KG1 (cell line): ENCODE data around the gene RTP5.
"Not testable (repeated sequence)": the region's sequence is repeated elsewhere in the genome, so short reads cannot be mapped to it uniquely, and the experiment has no call there.

Experiments used
- DNase-seq: peaks from one replicate; lab custom pipeline; 2025; lab: John Stamatoyannopoulos, UW

Gene RTP5

DNA sequence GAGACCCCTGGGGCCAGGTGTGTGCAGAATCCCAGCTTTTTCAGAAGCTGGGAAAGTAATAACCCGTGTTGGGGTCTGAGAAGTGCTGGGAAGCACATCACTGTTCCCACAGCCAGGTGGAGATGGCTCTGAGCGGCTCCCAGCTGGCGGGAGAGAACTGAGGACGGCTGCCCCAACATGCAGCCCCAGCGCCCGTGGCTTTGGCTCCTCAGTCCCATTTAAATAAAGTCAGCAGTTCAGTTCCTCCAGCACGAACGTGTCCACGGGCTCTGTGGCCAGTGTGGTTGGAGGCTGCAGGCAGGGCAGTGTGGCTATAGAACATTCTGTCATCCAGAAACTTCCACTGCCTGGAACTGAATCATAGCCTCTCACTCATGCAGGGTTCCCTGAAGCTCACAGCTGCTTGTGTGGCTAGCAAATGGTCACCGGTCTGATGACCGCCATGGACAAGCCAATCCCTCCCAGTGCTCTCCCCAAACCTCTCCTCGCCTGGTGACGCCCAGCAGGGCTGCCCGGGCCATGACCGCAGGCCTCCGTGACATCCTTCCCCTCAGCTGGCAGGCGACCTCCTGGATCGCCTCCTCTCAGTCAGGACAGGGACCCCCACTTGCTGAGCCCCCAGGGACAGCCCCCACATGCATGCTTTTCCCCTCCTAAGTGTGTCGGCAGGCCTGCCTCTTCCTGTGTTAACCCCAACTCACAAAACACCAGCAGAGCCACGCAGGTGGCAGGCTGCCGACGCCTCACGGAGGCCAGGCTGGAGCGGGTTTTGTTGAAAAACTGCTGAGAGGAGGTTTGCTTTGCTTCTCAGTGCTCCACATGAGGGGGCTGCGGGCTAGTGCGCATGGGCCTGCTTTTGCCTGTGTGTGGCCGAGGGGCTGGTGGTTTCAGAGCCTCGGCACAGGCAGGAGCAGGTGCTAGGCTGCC, 1.3 kb downstream of the RTP5 start:
- no peak for DNase-seq

DNA sequence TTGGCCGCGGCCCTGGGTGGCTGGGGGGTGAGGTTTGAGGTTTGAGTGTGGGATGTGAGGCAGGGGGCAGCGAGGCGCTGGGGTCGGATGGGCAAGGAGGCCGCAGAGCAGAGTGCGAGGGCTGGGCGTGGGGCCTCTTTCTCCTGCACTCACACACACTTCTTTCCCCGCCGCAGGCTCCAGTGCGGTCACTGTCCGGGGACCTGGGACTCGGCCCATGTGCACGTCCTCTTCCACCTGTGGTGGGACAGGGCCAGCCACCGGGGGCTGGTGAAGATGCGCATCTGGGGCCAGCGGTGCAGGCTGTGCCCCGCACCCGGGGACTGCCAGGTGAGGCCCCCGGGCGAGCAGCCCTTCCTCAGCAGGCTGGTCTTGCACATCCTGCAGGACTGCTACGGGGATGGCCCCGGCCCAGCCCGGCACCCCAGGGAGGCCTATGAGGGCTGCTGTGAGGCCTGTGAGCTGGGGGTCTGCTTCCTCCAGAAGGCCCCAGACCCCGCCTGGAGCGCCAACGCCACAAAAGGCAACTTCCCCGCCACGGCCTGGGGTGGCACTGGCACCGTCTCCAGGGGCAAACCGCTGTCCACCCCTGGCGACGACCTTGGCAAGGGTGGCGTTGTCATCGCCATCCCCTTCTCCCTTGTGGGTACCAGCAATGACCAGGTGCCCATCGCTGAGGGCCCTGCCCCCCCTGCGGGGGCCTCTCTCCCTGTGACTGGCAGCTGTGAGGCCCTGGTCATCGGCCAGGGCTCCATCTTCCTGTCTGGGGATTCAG, 2.2 kb downstream of the RTP5 start:
- DNase-seq = no peak

DNA sequence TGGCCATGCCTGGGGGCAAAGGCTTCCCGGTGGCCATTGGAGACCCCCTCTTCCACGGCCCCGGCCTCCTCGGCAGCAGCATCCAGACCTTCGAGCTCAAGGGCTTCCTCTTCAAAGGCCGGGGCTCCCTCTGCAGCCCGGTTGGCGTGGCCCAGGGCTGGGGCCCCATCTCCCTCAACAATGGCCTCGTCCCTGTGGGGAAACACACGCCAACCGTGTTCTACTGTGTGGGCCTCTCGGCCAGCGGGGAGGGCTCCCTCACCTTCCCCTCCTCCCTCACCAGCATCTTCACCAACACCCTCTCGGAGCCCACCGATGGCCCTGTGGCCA, 2.7 kb downstream of the RTP5 start:
- DNase-seq = no peak

DNA sequence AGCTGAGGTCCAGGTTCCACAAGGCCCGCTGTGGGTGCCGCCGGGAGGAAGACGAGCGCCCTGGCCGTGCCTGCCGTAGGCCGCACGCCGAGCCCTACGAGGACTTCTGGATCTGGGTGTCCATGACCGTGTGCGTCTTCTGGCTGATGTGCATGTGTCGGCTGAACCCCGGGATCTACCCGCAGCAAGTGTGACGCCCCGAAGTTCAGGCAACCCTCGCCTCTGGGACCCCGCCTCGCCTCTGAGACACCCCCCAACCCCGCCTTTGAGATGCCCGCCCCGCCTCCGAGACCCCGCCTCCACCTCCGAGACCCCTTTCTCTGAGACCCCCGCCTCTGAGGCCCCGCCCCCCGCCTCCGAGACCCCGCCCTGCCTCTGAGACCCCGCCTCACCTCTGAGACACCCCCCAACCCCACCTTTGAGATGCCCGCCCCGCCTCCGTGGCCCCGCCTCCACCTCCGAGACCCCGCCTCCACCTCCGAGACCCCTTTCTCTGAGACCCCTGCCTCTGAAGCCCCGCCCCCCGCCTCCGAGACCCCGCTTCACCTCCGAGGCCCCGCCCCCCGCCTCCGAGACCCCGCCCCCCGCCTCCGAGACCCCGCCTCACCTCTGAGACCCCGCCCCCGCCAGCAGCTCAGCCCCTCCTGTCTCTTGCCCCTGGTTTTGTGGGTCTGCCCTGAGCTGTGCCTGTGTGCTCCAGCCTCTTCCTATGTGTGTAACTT, 3.7 kb downstream of the RTP5 start:
- no peak for DNase-seq

DNA sequence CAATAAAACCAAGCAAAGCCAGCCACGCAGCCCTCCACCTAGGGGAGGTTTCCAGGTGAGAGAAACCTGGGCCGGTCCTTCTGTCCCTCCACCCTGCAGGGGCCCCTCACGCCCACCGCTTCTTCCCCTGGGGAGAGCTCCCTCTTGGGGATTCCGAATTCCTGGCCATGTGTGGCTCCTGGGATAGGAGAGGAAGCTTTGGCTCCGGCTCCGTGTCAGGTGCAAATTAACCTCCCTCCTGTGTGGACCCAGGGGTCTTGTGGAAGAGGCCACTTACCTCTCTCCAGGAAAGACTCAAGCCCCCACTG, 4.2 kb downstream of the RTP5 start:
- no peak for DNase-seq

DNA sequence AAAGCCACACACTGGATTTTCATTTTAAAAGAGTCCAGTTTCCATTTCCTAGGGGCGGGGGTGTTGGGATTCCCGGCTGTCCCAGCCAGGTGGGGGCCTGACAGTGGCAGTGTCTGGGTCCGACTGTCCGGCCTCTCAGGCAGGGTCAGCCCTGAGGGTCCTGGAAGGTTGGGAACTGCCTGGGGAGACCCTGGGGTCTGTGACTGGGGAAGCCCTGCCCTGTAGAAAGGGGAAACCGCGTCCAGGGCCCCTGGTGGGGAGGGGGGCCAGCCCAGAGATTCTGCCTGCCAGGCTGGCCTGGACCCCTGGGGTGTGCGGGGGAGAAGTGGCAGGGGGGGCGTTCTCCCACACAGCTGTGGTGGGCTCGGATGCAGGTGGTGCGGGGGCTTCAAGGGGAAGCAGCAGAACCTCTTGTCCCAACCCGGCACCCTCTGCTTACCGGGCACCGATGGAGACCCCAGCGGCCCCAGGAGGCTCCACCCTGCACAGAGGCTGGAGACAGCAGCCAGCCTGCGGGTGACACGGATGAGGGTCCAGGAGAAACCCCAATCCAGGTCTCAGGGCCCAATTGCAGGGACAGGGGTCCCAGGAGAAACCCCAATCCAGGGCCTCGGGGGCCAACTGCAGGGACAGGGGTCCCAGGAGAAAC, 4.9 kb downstream of the RTP5 start:
- no peak for DNase-seq

DNA sequence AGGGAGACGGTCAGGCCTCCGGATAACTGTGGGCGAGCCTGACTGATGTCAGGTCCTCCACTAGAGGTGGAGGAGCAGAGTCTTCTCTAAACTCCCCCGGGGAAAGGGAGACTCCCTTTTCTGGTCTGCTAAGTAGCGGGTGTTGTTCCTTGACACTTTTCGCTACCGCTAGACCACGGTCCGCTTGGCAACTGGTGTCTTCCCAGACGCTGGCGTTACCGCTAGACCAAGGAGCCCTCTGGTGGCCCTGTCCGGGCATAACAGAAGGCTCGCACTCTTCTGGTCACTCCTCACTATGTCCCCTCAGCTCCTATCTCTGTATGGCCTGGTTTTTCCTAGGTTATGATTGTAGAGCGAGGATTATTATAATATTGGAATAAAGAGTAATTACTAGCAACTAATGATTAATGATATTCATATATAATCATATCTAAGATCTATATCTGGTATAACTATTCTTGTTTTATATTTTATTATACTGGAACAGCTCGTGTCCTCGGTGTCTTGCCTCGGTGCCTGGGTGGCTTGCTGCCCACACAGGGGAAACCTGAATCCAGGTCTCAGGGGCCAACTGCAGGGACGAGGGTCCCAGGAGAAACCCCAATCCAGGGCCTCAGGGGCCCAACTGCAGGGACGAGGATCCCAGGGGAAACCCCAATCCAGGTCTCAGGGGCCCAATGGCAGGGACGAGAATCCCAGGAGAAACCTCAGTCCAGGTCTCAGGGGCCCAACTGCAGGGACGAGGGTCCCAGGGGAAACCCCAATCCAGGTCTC, 6.4 kb downstream of the RTP5 start:
- not testable (repeated sequence) for DNase-seq

DNA sequence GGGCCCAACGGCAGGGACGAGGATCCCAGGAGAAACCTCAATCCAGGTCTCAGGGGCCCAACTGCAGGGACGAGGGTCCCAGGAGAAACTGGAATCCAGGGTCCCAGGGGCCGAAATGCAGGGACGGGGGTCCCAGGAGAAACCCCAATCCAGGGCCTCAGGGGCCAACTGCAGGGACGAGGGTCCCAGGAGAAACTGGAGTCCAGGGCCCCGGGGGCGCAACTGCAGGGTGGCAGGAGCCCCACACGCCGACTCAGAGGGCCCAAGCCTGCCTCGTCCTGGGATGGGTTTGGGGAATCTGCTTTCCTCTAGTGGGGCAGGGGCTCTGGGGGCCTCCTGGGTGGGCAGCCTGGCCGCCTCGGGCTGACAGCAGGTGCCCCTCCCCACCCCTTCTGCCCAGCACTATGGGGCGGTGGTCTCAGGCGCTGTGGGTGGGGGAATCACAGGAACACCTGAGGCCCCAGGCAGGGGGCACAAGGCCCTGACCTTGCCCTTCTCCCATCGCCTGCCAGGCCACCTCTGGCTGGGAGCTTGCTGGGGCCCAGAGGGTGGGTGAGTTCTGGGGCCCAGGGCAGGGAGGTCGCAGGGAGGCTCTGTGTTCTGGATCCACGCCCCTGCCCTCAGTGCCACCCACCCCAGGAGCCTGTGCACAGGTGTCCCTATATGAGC, 7.1 kb downstream of the RTP5 start:
- no peak for DNase-seq

DNA sequence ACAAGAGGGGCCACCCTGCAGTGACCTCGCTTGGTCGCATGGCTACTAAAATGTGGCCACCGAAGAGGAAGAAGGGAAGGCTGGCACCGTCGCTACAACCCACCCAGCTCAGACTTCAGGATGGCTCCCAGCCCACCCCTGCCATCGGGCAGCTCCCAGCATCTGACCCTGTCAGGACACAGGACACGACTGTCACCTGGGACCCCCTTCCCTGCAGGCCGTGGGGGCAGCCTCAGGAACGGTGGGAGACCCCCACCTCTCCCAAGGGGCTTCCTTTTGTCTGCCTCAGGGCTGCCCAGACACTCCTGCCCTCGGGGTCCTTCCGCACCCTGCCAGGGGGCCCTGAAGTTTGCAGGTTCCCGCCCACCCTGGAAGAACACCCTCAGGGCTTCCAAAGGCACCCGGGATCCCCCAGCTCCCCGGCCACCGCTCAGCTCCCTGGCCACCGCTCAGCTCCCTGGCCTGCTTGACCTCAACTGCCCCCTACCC, 7.7 kb downstream of the RTP5 start:
- DNase-seq = no peak

DNA sequence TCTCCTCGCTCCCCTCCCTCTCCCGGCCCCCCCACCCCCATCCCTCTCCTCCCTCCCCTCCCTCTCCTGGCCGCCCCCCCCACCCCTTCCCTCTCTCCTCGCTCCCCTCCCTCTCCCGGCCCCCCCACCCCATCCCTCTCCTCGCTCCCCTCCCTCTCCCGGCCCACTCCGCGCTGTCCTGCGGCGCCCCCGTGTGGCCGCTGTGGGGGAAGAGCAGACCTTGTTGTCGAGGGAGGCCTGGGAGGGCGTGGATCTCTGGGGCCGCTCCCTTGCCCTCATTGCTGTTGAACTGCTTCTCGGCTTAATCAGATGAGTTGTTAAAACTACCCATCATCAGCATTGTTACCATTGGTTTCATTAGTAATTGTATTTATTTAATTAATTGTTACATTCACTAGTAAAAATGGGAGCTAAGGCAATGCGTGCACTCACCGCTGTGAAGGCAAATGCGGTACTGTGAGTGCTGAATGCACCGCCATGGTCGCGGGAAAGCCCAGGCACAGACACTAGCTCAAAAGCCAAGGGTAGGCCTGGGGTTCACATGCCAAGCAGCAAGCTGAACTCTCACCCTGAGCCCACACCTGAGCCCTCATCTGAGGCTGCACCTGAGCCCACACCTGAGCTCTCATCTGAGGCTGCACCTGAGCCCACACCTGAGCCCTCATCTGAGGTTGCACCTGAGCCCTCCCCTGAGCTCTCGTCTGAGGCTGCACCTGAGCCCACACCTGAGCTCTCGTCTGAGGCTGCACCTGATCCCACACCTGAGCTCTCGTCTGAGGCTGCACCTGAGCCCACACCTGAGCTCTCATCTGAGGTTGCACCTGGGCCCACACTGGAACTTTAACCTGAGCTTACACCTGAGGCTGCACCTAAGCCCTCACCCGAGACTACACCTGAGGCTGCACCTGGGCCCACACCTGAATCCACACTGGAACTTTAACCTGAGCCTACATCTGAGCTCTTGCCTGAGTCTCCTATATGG, 8.8 kb downstream of the RTP5 start:
- DNase-seq = peak; percentile 33

DNA sequence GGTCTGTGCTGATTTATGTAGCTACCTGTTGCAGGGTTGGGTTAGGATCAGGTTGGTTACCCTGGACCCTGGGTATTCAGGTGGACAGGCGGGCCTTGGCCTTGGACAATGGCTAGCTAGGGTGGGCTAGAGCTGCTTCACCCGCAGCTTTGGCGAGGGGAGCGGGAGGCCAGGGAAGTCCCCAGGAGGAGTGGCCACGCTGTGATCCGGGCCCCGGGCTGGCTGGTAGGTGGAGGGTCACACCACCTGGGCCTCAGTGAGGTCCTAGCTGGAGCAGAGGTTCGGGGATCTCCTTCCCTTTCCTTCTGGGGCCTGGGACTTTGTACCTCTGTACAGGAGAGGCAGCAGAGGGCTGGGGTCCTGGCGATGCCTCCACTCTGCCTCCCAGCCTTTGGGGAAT, 9.8 kb downstream of the RTP5 start:
- DNase-seq = no peak

DNA sequence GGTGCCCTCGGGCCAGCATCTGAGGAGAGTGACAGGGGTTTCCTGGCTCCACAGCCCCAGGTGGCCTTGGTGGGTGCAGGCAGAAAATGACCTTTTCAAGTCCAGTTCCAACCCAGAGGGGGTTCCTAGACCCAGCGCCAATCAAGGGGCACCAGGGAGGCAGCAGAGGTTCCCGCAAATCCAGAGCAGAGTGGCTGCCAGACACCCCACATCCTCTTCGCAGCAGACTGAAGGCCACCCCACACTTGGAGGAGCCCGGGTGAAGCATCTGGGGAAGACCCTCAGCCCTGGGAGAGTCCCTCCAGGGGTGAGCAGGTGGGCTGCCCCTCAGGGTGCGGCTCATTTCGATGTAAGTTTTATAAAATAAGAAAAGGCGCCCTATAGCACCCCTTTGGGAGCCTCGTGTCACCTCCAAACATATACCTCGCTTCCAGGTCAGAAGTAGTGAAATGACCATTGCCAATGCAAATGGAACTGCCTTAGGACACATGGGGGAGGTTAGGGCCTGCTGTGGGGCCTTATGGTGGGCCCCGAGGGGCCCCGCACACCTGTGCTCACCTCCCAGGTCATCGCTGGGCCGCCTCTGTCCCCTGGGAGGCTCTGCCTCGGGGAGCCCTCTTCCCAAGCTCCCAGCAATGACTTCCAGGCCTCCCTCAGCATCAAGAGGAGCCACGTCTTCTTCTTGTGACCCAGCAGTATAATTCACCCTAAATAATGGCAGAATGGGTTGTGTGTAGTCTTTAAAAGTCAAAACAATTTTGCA, 11.0 kb downstream of the RTP5 start:
- no peak for DNase-seq

DNA sequence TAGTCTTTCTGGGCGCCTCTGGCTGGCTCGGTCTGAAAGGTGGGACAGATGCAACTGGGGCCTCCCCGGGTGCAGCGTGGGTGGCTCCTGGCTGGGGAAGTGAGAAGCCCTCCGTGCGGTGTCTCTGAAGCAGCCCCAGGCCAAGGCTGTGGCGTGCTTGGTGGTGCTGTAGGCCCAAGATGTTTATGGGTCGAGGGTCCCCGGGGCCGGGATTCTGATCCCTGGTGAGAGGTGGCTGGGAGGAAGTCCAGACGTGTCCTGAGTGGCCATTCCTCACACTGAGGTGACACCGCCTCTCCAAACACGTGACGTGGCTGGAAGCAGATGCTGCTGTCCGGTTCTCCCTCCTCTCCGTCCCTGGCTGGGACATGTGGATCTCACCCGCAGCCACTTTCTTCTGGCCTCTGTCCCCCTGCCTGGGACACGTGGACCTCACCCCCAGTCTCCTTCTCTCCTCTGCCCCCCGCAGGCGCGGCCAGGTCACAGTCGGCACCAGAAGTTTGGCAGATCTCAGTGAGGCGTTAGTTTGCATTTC, 12.6 kb downstream of the RTP5 start:
- peak; percentile 16 for DNase-seq

DNA sequence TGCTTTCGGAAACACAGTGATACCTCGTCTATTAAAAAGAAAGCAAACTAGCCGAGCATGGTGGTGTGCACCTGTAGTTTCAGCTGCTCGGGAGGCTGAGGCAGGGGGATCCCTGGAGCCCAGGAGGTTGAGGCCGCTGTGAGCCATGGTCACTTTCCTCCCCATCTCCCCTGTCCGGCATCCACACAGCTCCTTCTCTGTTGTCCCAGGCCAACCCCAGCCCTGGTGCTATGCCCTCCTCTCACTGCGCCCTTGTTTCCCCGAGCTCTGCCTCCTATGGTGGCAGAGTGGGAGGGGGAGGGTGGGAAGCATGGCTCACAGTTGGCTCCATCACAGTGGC, 15.4 kb downstream of the RTP5 start:
- no peak for DNase-seq

DNA sequence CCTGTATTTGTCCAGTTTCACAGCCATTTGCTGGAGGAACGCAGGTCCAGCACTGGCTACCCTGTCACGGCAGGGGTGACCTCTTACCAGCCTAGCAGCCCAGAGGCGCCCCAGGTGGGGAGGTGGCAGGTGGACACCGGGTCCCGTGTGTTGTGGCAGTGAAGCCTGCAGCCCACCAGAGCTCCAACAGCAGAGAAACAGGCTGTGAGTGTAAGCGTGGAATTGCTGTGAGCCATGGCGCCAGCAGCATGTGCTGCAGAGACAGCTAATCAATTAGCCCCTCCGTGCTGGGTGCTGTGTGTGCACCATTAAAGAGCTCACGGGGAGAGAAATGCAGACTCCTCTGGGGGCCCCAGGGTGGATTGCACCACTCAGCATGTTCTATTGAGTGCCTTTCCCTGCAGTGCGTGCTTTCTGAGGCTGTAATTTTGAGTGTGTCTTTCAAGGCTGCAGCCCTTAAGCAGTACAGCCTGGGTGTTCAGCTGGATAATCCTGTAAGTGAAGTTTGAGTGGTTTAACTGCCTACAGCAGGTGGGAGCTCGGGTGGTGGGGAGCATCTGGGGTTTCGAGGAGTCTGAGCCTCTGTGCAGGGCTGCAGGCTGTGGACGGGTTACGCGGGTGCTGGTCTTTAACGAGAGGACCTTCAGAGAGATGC, 15.9 kb downstream of the RTP5 start:
- DNase-seq = no peak

DNA sequence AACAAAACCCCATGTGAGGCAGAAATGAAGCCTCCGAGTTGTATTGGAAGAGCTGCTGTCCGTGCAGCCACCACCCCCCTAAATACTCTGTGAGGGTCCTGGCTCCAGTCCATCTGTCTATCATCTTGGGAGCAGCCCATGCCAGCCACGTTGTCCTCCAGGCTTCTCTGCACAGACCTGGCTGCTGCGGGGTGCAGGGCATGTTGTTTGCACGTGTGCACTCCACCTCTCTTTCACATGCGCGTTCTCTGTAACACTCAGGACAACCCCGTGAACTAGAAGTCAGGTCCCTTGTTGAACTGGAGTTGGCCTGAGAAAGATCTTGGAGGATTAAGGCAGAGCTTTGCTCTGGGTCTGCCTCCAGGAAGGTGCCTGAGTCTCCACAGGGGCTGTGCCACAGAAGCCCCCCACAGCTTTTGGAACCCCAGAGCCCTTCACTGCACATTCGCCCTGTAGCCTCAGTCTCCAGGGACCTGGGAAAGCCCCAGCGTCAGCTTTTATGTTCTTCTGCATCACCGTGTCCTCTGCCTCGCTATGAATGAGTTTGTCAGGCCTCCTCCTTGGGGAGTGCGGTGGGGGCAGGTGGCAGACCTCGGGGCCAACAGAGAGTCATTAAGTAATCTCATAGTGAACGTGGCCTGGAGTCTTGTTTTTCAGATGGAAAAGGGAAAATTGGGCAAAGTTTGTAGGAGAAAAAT, 16.6 kb downstream of the RTP5 start:
- DNase-seq = no peak

DNA sequence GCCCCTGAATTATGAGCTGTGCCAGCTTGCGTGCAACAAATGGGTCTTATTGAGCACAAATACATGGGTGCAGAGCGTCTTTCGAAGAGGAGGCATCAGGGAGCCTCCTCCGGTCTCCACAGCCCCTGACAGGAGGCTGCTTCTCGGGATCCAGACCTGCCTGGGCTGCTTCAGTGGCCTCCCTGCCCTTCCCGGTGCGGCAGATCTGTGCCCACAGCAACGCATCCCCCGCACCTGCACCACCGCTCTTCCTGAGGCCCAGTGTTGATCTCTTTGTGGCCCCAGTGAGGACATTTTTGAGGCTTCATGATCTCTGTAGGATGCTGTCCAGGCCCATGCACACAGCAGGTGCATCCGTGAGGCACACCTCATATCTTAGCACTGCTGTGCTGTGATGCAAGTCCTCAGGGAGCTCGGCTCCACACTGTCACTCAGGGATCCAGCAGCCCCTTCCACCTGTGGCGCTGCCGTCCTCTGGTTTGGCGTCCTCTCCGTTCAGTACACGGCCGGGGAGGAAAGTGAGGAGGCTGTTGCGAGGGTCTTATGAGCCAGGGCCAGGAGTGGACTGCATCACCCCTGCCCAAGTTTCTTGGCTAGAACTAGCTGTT, 17.4 kb downstream of the RTP5 start:
- DNase-seq = no peak
